Smooth muscle cell (in vitro differentiated cells): ENCODE measurements around the gene CFD. TPM values are rescaled to one million over a fixed set of nuclear protein-coding genes. Genes with fewer than 3 reads are reported as not detected.
A peak's percentile ranks its signal among the peaks of the same experiment; 100 is the strongest.

Source experiments
- DNase-seq: peaks from one replicate; lab custom pipeline; 2025; ENCODE audit not compliant: unreplicated experiment; lab: John Stamatoyannopoulos, UW
- H2AFZ ChIP-seq: fragments of 200-600 bp; sonication (generic); 2 replicates; pipeline ENCODE4 v1.6.0; 2016; ENCODE audit warnings: antibody characterized with exemption, low read depth, mild to moderate bottlenecking
- H3F3A ChIP-seq: fragments of 200-600 bp; sonication (generic); 2 replicates; pipeline ENCODE4 v1.6.0; 2017; ENCODE audit warnings: antibody characterized with exemption, low read depth
- H3K27ac ChIP-seq: fragments of 200-600 bp; sonication (generic); 2 replicates; pipeline ENCODE4 v1.5.1; 2016; ENCODE audit warnings: low read depth, mild to moderate bottlenecking
- H3K27me3 ChIP-seq: fragments of 200-600 bp; sonication (generic); 2 replicates; pipeline ENCODE4 v1.6.1; 2016; ENCODE audit warnings: low read depth, mild to moderate bottlenecking
- H3K36me3 ChIP-seq: fragments of 200-600 bp; sonication (generic); 2 replicates; pipeline ENCODE4 v1.5.1; 2016; ENCODE audit warnings: low read depth
- H3K4me1 ChIP-seq: fragments of 200-600 bp; sonication (generic); 2 replicates; pipeline ENCODE4 v1.5.1; 2016; ENCODE audit warnings: low read depth
- H3K4me2 ChIP-seq: fragments of 200-600 bp; sonication (generic); 2 replicates; pipeline ENCODE4 v1.6.0; 2016; ENCODE audit warnings: mild to moderate bottlenecking
- H3K4me3 ChIP-seq: fragments of 200-600 bp; sonication (generic); 2 replicates; pipeline ENCODE4 v1.5.1; 2016; ENCODE audit warnings: mild to moderate bottlenecking
- H3K79me2 ChIP-seq: fragments of 200-600 bp; sonication (generic); 2 replicates; pipeline ENCODE4 v1.6.0; 2016; ENCODE audit warnings: low read depth, mild to moderate bottlenecking
- H3K9ac ChIP-seq: fragments of 200-600 bp; sonication (generic); 2 replicates; pipeline ENCODE4 v1.6.0; 2016; ENCODE audit warnings: low read depth
- H3K9me3 ChIP-seq: fragments of 200-600 bp; sonication (generic); replicated peaks from 2 replicates; pipeline ENCODE4 v1.5.1; 2016; ENCODE audit warnings: low read depth
- H4K20me1 ChIP-seq: fragments of 200-600 bp; sonication (generic); 2 replicates; pipeline ENCODE4 v1.6.0; 2016; ENCODE audit warnings: low read depth
- CTCF ChIP-seq: fragments of 200-600 bp; sonication (generic); IDR thresholded peaks from 2 replicates; pipeline ENCODE4 v1.5.1; 2017; ENCODE audit warnings: borderline replicate concordance, mild to moderate bottlenecking, antibody characterized with exemption; ENCODE audit not compliant: insufficient read depth, poor library complexity, severe bottlenecking
- WGBS: methylation state at CpG from one replicate; pipeline ENCODE4 v1.1.7; 2016; ENCODE audit warnings: low lambda C conversion rate; 5-methylcytosine and 5-hydroxymethylcytosine counted together
- polyA plus RNA-seq: library from polyadenylated mRNA; unstranded; fragments of >200 nt; fragmentation: Nextera tagmentation; extraction: Ambion mirVana; gene quantifications from 2 replicates; pipeline ENCODE4 v1.2.1, GENCODE V29; 2016
- total RNA-seq: library from RNA; depleted of rRNA; stranded (reverse); fragments of >200 nt; gene quantifications from 2 replicates; pipeline ENCODE4 v1.2.3, GENCODE V29; 2014

The CFD gene
- total and polyA plus RNA-seq, 2 experiments from 2014 or later = 0.34 TPM; not detected in 1

GRCh38 chr19:906480-906879 is 47.0 kb downstream of the CFD start:
- Histone ChIP-seq H3K27ac (no peak overlapping the region), H3K4me1 (peaks cover 4% of the 10 kb centered on the region), H4K20me1 (peaks cover 98% of the 10 kb centered on the region), H3K9me3 (no peaks in the 10 kb centered on the region), H3F3A (peaks cover 2% of the 10 kb centered on the region), H3K27me3 (no peaks in the 10 kb centered on the region), H2AFZ (no peak overlapping the region), H3K9ac (no peak overlapping the region), H3K4me2 (no peak overlapping the region), H3K36me3 (no peaks in the 10 kb centered on the region), H3K4me3 (no peak overlapping the region), H3K79me2 (peaks cover 80% of the 10 kb centered on the region)
- over 99% methylated on average over 7 of the region's 7 CpGs for WGBS
- DNase-seq = no peak
- TF ChIP-seq CTCF = no peak

- 90% methylated on average over 9 of the region's 14 CpGs for WGBS
- no peaks in the 10 kb centered on the region for H3K36me3 ChIP-seq
- no peak overlapping the region for H3K27ac ChIP-seq
- no peak for TF ChIP-seq CTCF
- no peak overlapping the region for H3K4me2 ChIP-seq
- peaks cover 3% of the 10 kb centered on the region for H3F3A ChIP-seq
- DNase-seq = no peak
- no peak overlapping the region for H3K4me3 ChIP-seq
- H3K4me1 ChIP-seq = peaks cover 4% of the 10 kb centered on the region
- H3K9me3 ChIP-seq = no peaks in the 10 kb centered on the region
- peaks cover 83% of the 10 kb centered on the region for H3K79me2 ChIP-seq
- peaks cover 93% of the 10 kb centered on the region for H4K20me1 ChIP-seq
- no peak overlapping the region for H2AFZ ChIP-seq
- no peaks in the 10 kb centered on the region for H3K27me3 ChIP-seq
- H3K9ac ChIP-seq = no peak overlapping the region
Observed at GRCh38 chr19:907183-907853, 47.9 kb downstream of the CFD start.

GRCh38 chr19:911197-912033 is 52.0 kb downstream of the CFD start:
- Histone ChIP-seq H3K4me3 (no peak overlapping the region), H3K4me2 (peak overlapping the region; percentile 54), H3K27ac (no peak overlapping the region), H2AFZ (no peak overlapping the region), H4K20me1 (peaks cover 52% of the 10 kb centered on the region), H3F3A (peaks cover 8% of the 10 kb centered on the region), H3K4me1 (no peaks in the 10 kb centered on the region), H3K27me3 (no peaks in the 10 kb centered on the region), H3K36me3 (no peaks in the 10 kb centered on the region), H3K9me3 (no peaks in the 10 kb centered on the region), H3K9ac (no peak overlapping the region), H3K79me2 (peaks cover 58% of the 10 kb centered on the region)
- 87% methylated on average over 42 of the region's 54 CpGs for WGBS
- no peak for DNase-seq
- no peak for TF ChIP-seq CTCF
